HEK293T (cell line): ENCODE measurements around the gene CIAPIN1.

Source experiments
- ARNT ChIP-seq: fragments of 450-650 bp; IDR thresholded peaks from 2 replicates; pipeline ENCODE4 v1.6.1; 2017; ENCODE audit warnings: mild to moderate bottlenecking
- BHLHE40 ChIP-seq: fragments of 450-650 bp; IDR thresholded peaks from 2 replicates; pipeline ENCODE4 v1.6.1; 2016; ENCODE audit warnings: mild to moderate bottlenecking, moderate library complexity, borderline replicate concordance
- CTBP1 ChIP-seq: fragments of 450-650 bp; IDR thresholded peaks from 2 replicates; pipeline ENCODE4 v1.6.1; 2016; ENCODE audit warnings: borderline replicate concordance
- ELF4 ChIP-seq: fragments of 450-650 bp; IDR thresholded peaks from 2 replicates; pipeline ENCODE4 v1.6.1; 2017; ENCODE audit warnings: antibody characterized with exemption
- FOXA1 ChIP-seq: fragments of 450-650 bp; IDR thresholded peaks from 2 replicates; pipeline ENCODE4 v1.6.1; 2016; ENCODE audit warnings: mild to moderate bottlenecking
- FOXK2 ChIP-seq: fragments of 450-650 bp; IDR thresholded peaks from 2 replicates; pipeline ENCODE4 v1.6.1; 2016; ENCODE audit warnings: mild to moderate bottlenecking
- FOXM1 ChIP-seq: fragments of 450-650 bp; IDR thresholded peaks from 2 replicates; pipeline ENCODE4 v1.6.1; 2017; ENCODE audit warnings: mild to moderate bottlenecking, borderline replicate concordance
- L3MBTL2 ChIP-seq: fragments of 450-650 bp; conservative IDR thresholded peaks from 2 replicates; pipeline ENCODE4 v1.6.1; 2016; ENCODE audit warnings: mild to moderate bottlenecking
- LEF1 ChIP-seq: fragments of 450-650 bp; IDR thresholded peaks from 2 replicates; pipeline ENCODE4 v1.6.1; 2017; ENCODE audit warnings: mild to moderate bottlenecking, borderline replicate concordance
- NFRKB ChIP-seq: fragments of 450-650 bp; IDR thresholded peaks from 2 replicates; pipeline ENCODE4 v1.6.1; 2016; ENCODE audit warnings: mild to moderate bottlenecking, moderate library complexity
- SP1 ChIP-seq: fragments of 450-650 bp; IDR thresholded peaks from 2 replicates; pipeline ENCODE4 v1.6.1; 2017
- SUZ12 ChIP-seq: fragments of 450-650 bp; IDR thresholded peaks from 2 replicates; pipeline ENCODE4 v1.6.1; 2016; ENCODE audit warnings: mild to moderate bottlenecking
- ZNF384 ChIP-seq: fragments of 450-650 bp; IDR thresholded peaks from 2 replicates; pipeline ENCODE4 v1.6.1; 2016

DNA sequence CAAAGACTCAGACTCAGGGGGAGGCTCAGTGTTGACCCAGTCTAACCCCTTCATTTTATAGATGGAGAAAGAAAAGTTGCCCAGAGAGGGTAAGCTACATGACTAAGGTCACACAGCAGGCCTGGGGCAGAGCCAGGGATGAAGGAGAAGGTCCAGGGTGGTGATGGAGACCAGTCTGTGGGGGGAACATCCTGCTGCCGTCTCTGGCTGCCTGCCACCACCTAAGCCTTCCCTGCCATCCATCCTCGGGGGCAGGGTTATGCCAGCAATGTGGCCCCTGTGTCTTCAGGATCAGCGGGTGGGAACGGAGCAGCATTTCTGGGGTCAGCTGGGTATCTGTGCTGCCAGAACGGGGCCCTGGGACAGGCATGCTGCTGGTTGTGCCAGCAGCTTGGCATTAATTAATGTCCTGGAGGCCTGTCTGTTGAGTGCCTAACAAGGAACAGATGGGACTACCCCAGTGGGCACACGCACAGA lies 33.6 kb upstream of the CIAPIN1 start:
- TF ChIP-seq BHLHE40 (no peak), FOXA1 (no peak), ELF4 (no peak), ARNT (no peak), FOXM1 (no peak), NFRKB (no peak), FOXK2 (no peak), SUZ12 (no peak), L3MBTL2 (no peak), SP1 (no peak), ZNF384 (no peak), LEF1 (no peak), CTBP1 (no peak)
